H1 (cell line): ENCODE data around the gene SORD. TPM values are rescaled to one million over a fixed set of nuclear protein-coding genes. Genes with fewer than 3 reads are reported as not detected.

Source experiments
- CTCF ChIA-PET: fragments of 300-600 bp; sonication (Branson Sonifier 250); formaldehyde crosslinking; loops from one replicate; lab custom pipeline; 2021; ENCODE audit not compliant: partially characterized antibody; lab: Charles Lee
- POLR2A ChIA-PET: fragments of 300-600 bp; sonication (Branson Sonifier 250); formaldehyde crosslinking; loops from one replicate; lab custom pipeline; 2021; ENCODE audit warnings: inconsistent platforms; ENCODE audit not compliant: partially characterized antibody; lab: Charles Lee
- DNase-seq, 2 experiments: peaks; one replicate each; pipeline versions ENCODE4 v3.0.0 to v3.0.0-alpha.2; 2010 to 2022; ENCODE audit warnings: low spot score in 2 of 2, low read depth in 1 of 2, mixed read lengths in 1 of 2
- FAIRE-seq: peaks from 2 replicates; lab custom pipeline; 2011; peaks lifted over from hg19 to GRCh38; lab: Jason Lieb, UNC
- H2AFZ ChIP-seq: 2 replicates; pipeline ENCODE4 v1.8.1; 2012; ENCODE audit warnings: low read length, inconsistent platforms
- H2AK5ac ChIP-seq: 2 replicates; pipeline ENCODE4 v1.6.1; 2013; ENCODE audit warnings: low read depth, low read length
- H2BK120ac ChIP-seq: replicated peaks from 2 replicates; pipeline ENCODE3; 2013; ENCODE audit warnings: low read depth, low read length, inconsistent platforms
- H2BK12ac ChIP-seq: 2 replicates; pipeline ENCODE4 v1.6.1; 2013; ENCODE audit warnings: low read depth, low read length
- H2BK15ac ChIP-seq: 2 replicates; pipeline ENCODE4 v1.6.1; 2013; ENCODE audit warnings: low read length
- H2BK20ac ChIP-seq: 2 replicates; pipeline ENCODE4 v1.6.1; 2013; ENCODE audit warnings: low read length
- H2BK5ac ChIP-seq: 2 replicates; pipeline ENCODE4 v1.6.1; 2013; ENCODE audit warnings: low read depth, low read length
- H3K14ac ChIP-seq: 2 replicates; pipeline ENCODE4 v1.6.1; 2013; ENCODE audit warnings: inconsistent platforms; ENCODE audit not compliant: insufficient read length
- H3K18ac ChIP-seq: 2 replicates; pipeline ENCODE4 v1.6.1; 2013; ENCODE audit warnings: low read length; ENCODE audit errors: extremely low read depth
- H3K23ac ChIP-seq: 2 replicates; pipeline ENCODE4 v1.6.1; 2013; ENCODE audit warnings: inconsistent platforms; ENCODE audit not compliant: insufficient read length
- H3K23me2 ChIP-seq: 2 replicates; pipeline ENCODE4 v1.6.1; 2013; ENCODE audit warnings: low read depth, low read length
- H3K27ac ChIP-seq: 2 replicates; pipeline ENCODE4 v1.6.1; 2011; ENCODE audit warnings: low read depth, low read length, inconsistent platforms
- H3K27me3 ChIP-seq, 4 experiments: replicated peaks in 1 of 4; 1 replicate in 1 of 4; 2 replicates in 3 of 4; pipeline versions ENCODE4 v1.6.1 to v1.8.1; 2011 to 2013; ENCODE audit warnings: low read length in 3 of 4, mild to moderate bottlenecking in 3 of 4, inconsistent platforms in 2 of 4, mixed read lengths in 2 of 4, moderate library complexity in 1 of 4; ENCODE audit not compliant: control insufficient read depth in 3 of 4, insufficient read depth in 3 of 4; ENCODE audit errors: extremely low read depth in 1 of 4
- H3K36me3 ChIP-seq, 4 experiments: 2 replicates each; pipeline versions ENCODE4 v1.6.1 to v1.8.1; 2011 to 2013; ENCODE audit warnings: mild to moderate bottlenecking in 4 of 4, low read length in 3 of 4, moderate library complexity in 2 of 4, control low read depth in 1 of 4, inconsistent platforms in 1 of 4; ENCODE audit not compliant: insufficient read depth in 4 of 4, control insufficient read depth in 2 of 4
- H3K4ac ChIP-seq: replicated peaks from 2 replicates; pipeline ENCODE3; 2013; ENCODE audit warnings: low read length, low read depth, mixed read lengths, inconsistent platforms; ENCODE audit not compliant: insufficient read length
- H3K4me1 ChIP-seq, 4 experiments: replicated peaks in 1 of 4; 1 replicate in 1 of 4; 2 replicates in 3 of 4; pipeline versions ENCODE4 v1.6.1 to v1.8.1; 2011 to 2013; ENCODE audit warnings: low read length in 3 of 4, inconsistent platforms in 2 of 4, mixed read lengths in 1 of 4; ENCODE audit not compliant: insufficient read depth in 4 of 4, control insufficient read depth in 3 of 4
- H3K4me2 ChIP-seq, 2 experiments: 2 replicates each; pipeline versions ENCODE4 v1.6.1 to v1.8.1; 2011 to 2013; ENCODE audit warnings: low read depth in 2 of 2, low read length in 2 of 2, control low read depth in 1 of 2, inconsistent platforms in 1 of 2, mild to moderate bottlenecking in 1 of 2; ENCODE audit not compliant: insufficient read depth in 1 of 2
- H3K4me3 ChIP-seq, 4 experiments: fragments of 200-600, 300-600 bp in 1 of 4; sonication (generic), shearing (Covaris generic), sonication (Bioruptor Twin) in 1 of 4; 2 replicates each; pipeline versions ENCODE4 v1.5.1 to v1.8.1; 2011 to 2016; ENCODE audit warnings: low read length in 4 of 4, low read depth in 3 of 4, control low read depth in 2 of 4, inconsistent platforms in 2 of 4, mild to moderate bottlenecking in 2 of 4, mixed read lengths in 1 of 4, moderate library complexity in 1 of 4; ENCODE audit not compliant: insufficient read depth in 2 of 4; ENCODE audit errors: extremely low read depth in 1 of 4
- H3K56ac ChIP-seq: replicated peaks from 2 replicates; pipeline ENCODE3; 2013; ENCODE audit warnings: low read depth, mild to moderate bottlenecking, mixed read lengths, low read length, inconsistent platforms; ENCODE audit not compliant: insufficient read length
- H3K79me1 ChIP-seq: 2 replicates; pipeline ENCODE4 v1.6.1; 2013; ENCODE audit warnings: low read depth, low read length, control low read depth
- H3K79me2 ChIP-seq, 2 experiments: 2 replicates each; pipeline versions ENCODE4 v1.6.1 to v1.8.1; 2012 to 2013; ENCODE audit warnings: low read length in 2 of 2, mild to moderate bottlenecking in 2 of 2, inconsistent platforms in 1 of 2; ENCODE audit not compliant: insufficient read depth in 2 of 2, control insufficient read depth in 1 of 2
- H3K9ac ChIP-seq, 4 experiments: replicated peaks in 1 of 4; 1 replicate in 1 of 4; 2 replicates in 3 of 4; pipeline versions ENCODE4 v1.6.1 to v1.8.1; 2011 to 2013; ENCODE audit warnings: low read depth in 3 of 4, low read length in 3 of 4, control low read depth in 2 of 4, mild to moderate bottlenecking in 2 of 4, moderate library complexity in 2 of 4, inconsistent platforms in 1 of 4; ENCODE audit errors: extremely low read depth in 1 of 4
- H3K9me3 ChIP-seq, 2 experiments: 2 replicates each; pipeline versions ENCODE4 v1.6.1 to v1.8.1; 2012 to 2013; ENCODE audit warnings: mild to moderate bottlenecking in 2 of 2, moderate library complexity in 2 of 2, control low read depth in 1 of 2, inconsistent platforms in 1 of 2, low read depth in 1 of 2, low read length in 1 of 2, mixed read lengths in 1 of 2; ENCODE audit not compliant: insufficient read depth in 2 of 2
- H4K20me1 ChIP-seq, 2 experiments: replicated peaks in 1 of 2; 2 replicates each; pipeline versions ENCODE3 to v1.8.1; 2011 to 2013; ENCODE audit warnings: inconsistent platforms in 2 of 2, low read length in 2 of 2, mild to moderate bottlenecking in 1 of 2; ENCODE audit not compliant: insufficient read depth in 2 of 2, control insufficient read depth in 1 of 2
- H4K5ac ChIP-seq: 2 replicates; pipeline ENCODE4 v1.6.1; 2013; ENCODE audit warnings: low read length, low read depth, mixed read lengths, inconsistent platforms; ENCODE audit not compliant: insufficient read length
- H4K8ac ChIP-seq: 2 replicates; pipeline ENCODE4 v1.8.0; 2013; ENCODE audit warnings: mild to moderate bottlenecking, moderate library complexity, low read length, inconsistent platforms; ENCODE audit not compliant: insufficient read depth; ENCODE audit errors: extremely low read depth
- H4K91ac ChIP-seq: replicated peaks from 2 replicates; pipeline ENCODE3; 2013; ENCODE audit warnings: low read length, mixed read lengths, inconsistent platforms; ENCODE audit not compliant: insufficient read length
- CTBP2 ChIP-seq: IDR thresholded peaks from 2 replicates; pipeline ENCODE4 v1.7.0; 2011; ENCODE audit warnings: borderline replicate concordance, mild to moderate bottlenecking, moderate library complexity, mixed read lengths, low read length; ENCODE audit not compliant: insufficient read depth, insufficient read length
- EZH2 ChIP-seq: fragments of 200-600 bp; sonication (generic); IDR thresholded peaks from 2 replicates; pipeline ENCODE4 v1.7.1; 2012; ENCODE audit warnings: low read depth, mild to moderate bottlenecking, moderate library complexity, low read length, inconsistent platforms; ENCODE audit not compliant: severe bottlenecking
- JUN ChIP-seq: IDR thresholded peaks from 2 replicates; pipeline ENCODE4 v1.6.1; 2011; ENCODE audit warnings: low read depth, mild to moderate bottlenecking, improper control_type of control experiment, low read length
- KDM1A ChIP-seq: fragments of 200-600, 300-600 bp; sonication (generic); IDR thresholded peaks from 2 replicates; pipeline ENCODE4 v1.7.1; 2016; ENCODE audit warnings: mild to moderate bottlenecking, low read length, borderline replicate concordance
- MAFK ChIP-seq: IDR thresholded peaks from 2 replicates; pipeline ENCODE4 v1.6.1; 2012; ENCODE audit warnings: low read depth, mild to moderate bottlenecking, improper control_type of control experiment, low read length
- POLR2AphosphoS5 ChIP-seq: IDR thresholded peaks from 2 replicates; pipeline ENCODE4 v1.6.1; 2011; ENCODE audit warnings: low read depth, low read length
- RNF2 ChIP-seq: fragments of 200-900, 300-1000 bp; sonication (generic); IDR thresholded peaks from 2 replicates; pipeline ENCODE4 v1.7.1; 2016; ENCODE audit warnings: borderline replicate concordance, low read depth, mild to moderate bottlenecking, antibody characterized with exemption, low read length; ENCODE audit not compliant: poor library complexity, severe bottlenecking; ENCODE audit errors: missing control alignments
- SAP30 ChIP-seq: fragments of 300-600 bp; sonication (generic); IDR thresholded peaks from 2 replicates; pipeline ENCODE4 v1.7.1; 2012; ENCODE audit warnings: low read length, moderate library complexity, mild to moderate bottlenecking, inconsistent platforms; ENCODE audit not compliant: insufficient read depth, insufficient replicate concordance
- SUZ12 ChIP-seq: fragments of 200-600 bp; sonication (generic); IDR thresholded peaks from 2 replicates; pipeline ENCODE4 v1.6.1; 2012; ENCODE audit warnings: mild to moderate bottlenecking, inconsistent platforms, low read length, moderate library complexity, mixed read lengths
- TEAD4 ChIP-seq: IDR thresholded peaks from 2 replicates; pipeline ENCODE4 v1.6.1; 2012; ENCODE audit warnings: low read depth, low read length, inconsistent platforms, mixed read lengths
- WGBS, 2 experiments: shearing (Covaris generic) in 1 of 2; methylation state at CpG; one replicate each; pipeline versions ENCODE4 v1.1.6 to v1.1.7; 2013 to 2015; ENCODE audit warnings: low lambda C conversion rate in 2 of 2, mixed read lengths in 2 of 2, inconsistent platforms in 1 of 2, low coverage in 1 of 2, missing lambda C conversion rate in 1 of 2; ENCODE audit not compliant: insufficient replicate concordance in 2 of 2, insufficient coverage in 1 of 2, insufficient read length in 1 of 2; ENCODE audit errors: extremely low coverage in 1 of 2, missing lambda C conversion rate in 1 of 2; 5-methylcytosine and 5-hydroxymethylcytosine counted together
- polyA plus RNA-seq, 7 experiments: library from polyadenylated mRNA; depleted of rRNA in 3 of 7; stranded (reverse) in 5 of 7; unstranded in 2 of 7; fragments of >200 nt in 5 of 7; fragments of 200-250 nt in 2 of 7; gene quantifications; 1 replicate in 5 of 7; 2 replicates in 1 of 7; 4 replicates in 1 of 7; pipeline versions ENCODE4 v1.2.1 to v1.2.3, GENCODE V29; 2011 to 2013; ENCODE audit warnings: missing spikeins in 2 of 7, mixed read lengths in 2 of 7
- total RNA-seq: library from RNA; stranded (reverse); fragmentation: NEBNext Ultra II Directional; extraction: Animal tissue kit (Norgen Biotek cat#: 25700); gene quantifications from 2 replicates; pipeline ENCODE4 v1.2.1, GENCODE V29; 2021

Gene SORD
- total and polyA plus RNA-seq, 2 of the 8 experiments (the other 6 are each of a cell fraction or from before 2014, with no cell fraction given): 52.6 to 75.8 TPM

GRCh38 chr15:45112591-45113379, 89.8 kb downstream of the SORD start:
- Histone ChIP-seq H3K23ac (no peak overlapping the region), H3K27me3 (peaks cover 82 to 90% (median 88%) of the 10 kb centered on the region in 4 experiments), H4K8ac (peak overlapping the region; percentile 74), H2BK15ac (0 out of 2 replicates have a peak overlapping the region, but pooled peaks have one; percentile 29), H4K91ac (no peak overlapping the region), H3K4me3 (peak overlapping the region; percentile 4 to 57 (median 25); a peak in 7 of 8 replicates), H2BK20ac (no peak overlapping the region), H3K27ac (no peak overlapping the region), H3K9me3 (no peaks in the 10 kb centered on the region; a peak in 1 of 4 replicates), H2BK120ac (no peak overlapping the region), H2BK12ac (peak overlapping the region; percentile 75; the same call in 1 of the 2 replicates), H3K4me2 (peak overlapping the region; percentile 84 to 85), H3K4me1 (peaks cover 0 to 31% (median 24%) of the 10 kb centered on the region in 4 experiments; a peak in 6 of 7 replicates), H3K9ac (no peak overlapping the region), H4K20me1 (peaks cover 21 to 46% of the 10 kb centered on the region in 2 experiments), H3K23me2 (peaks cover 6% of the 10 kb centered on the region; the same call in 1 of the 2 replicates), H2BK5ac (no peak overlapping the region), H3K18ac (peak overlapping the region; percentile 48; the same call in 1 of the 2 replicates), H3K4ac (no peak overlapping the region), H4K5ac (no peak overlapping the region), H3K56ac (peak overlapping the region; percentile 25), H3K79me1 (no peaks in the 10 kb centered on the region), H2AFZ (no peak overlapping the region), H3K14ac (no peak overlapping the region), H3K36me3 (peaks cover 0 to 7% (median 0%) of the 10 kb centered on the region in 4 experiments; a peak in 1 of 8 replicates), H2AK5ac (no peak overlapping the region), H3K79me2 (no peaks in the 10 kb centered on the region)
- 2% methylated on average over 53 of the region's 58 CpGs; no CpG with 5 or more reads in 1 of the 2 experiments for WGBS, 2 experiments
- TF ChIP-seq JUN (no peak), RNF2 (peak; percentile 63), KDM1A (no peak), SUZ12 (peak; percentile 10; the same call in 1 of the 2 replicates), MAFK (no peak), SAP30 (no peak), CTBP2 (peak; percentile 91), EZH2 (peak; percentile 49), TEAD4 (no peak), POLR2AphosphoS5 (no peak)
- POLR2A ChIA-PET: no interaction called here
- DNase-seq (peak in 1 of 2 experiments; percentile 78), FAIRE-seq (no peak)
- CTCF ChIA-PET: interaction anchor here (0.5 to 5.5 kb wide), 11 partner anchors 10 to 496 kb away, joined by 3 to 45 read pairs (median 4); partner anchors contain the start of genes DUOX1 and DUOXA1
